Aorta (tissue), 5 donors: Measurements from ENCODE around the gene AKT1. TPM values are rescaled to one million over a fixed set of nuclear protein-coding genes. Genes with fewer than 3 reads are reported as not detected.
A peak's percentile ranks its signal among the peaks of the same experiment; 100 is the strongest.

Experiments used
- ATAC-seq: fragments of 200-7000 bp; cut with Tn5 transposase; one replicate; pipeline ENCODE4 v1.9.1; 2022; ENCODE audit warnings: moderate library complexity; ENCODE audit not compliant: low FRiP score
- DNase-seq, 2 donors: peaks; one replicate each; pipeline ENCODE4 v3.0.0-alpha.2; 2020
- H3K27ac ChIP-seq, 2 donors: one replicate each; pipeline ENCODE4 v1.5.1; 2013; ENCODE audit warnings: low read length in 2 of 2, mild to moderate bottlenecking in 2 of 2, moderate library complexity in 2 of 2, control low read depth in 1 of 2, inconsistent platforms in 1 of 2, low read depth in 1 of 2
- H3K27me3 ChIP-seq, 2 donors: one replicate each; pipeline ENCODE4 v1.6.1; 2013; ENCODE audit warnings: control low read depth in 1 of 2, low read length in 1 of 2, mild to moderate bottlenecking in 1 of 2, moderate library complexity in 1 of 2; ENCODE audit not compliant: insufficient read depth in 2 of 2, control insufficient read depth in 1 of 2
- H3K36me3 ChIP-seq, 2 donors: one replicate each; pipeline ENCODE4 v1.6.1; 2013; ENCODE audit warnings: control low read depth in 1 of 2, low read length in 1 of 2, mild to moderate bottlenecking in 1 of 2; ENCODE audit not compliant: insufficient read depth in 2 of 2, control insufficient read depth in 1 of 2
- H3K4me1 ChIP-seq, 2 donors: one replicate each; pipeline ENCODE4 v1.6.1; 2013; ENCODE audit warnings: low read length in 2 of 2, control low read depth in 1 of 2, mild to moderate bottlenecking in 1 of 2, moderate library complexity in 1 of 2; ENCODE audit not compliant: insufficient read depth in 2 of 2, control insufficient read depth in 1 of 2
- H3K4me3 ChIP-seq, 2 donors: one replicate each; pipeline ENCODE4 v1.5.1; 2013; ENCODE audit warnings: low read length in 2 of 2, control low read depth in 1 of 2, mild to moderate bottlenecking in 1 of 2
- H3K9me3 ChIP-seq: one replicate; pipeline ENCODE4 v1.6.1; 2013; ENCODE audit warnings: mild to moderate bottlenecking, low read length; ENCODE audit not compliant: control insufficient read depth
- WGBS, 2 donors: extraction: QIAGEN DNeasy Blood & Tissue Kit; methylation state at CpG; one replicate each; pipeline ENCODE4 v1.1.7; 2013; 5-methylcytosine and 5-hydroxymethylcytosine counted together
- intact Hi-C, 2 donors: fragments of 100-400 bp; cut with DNase I; formaldehyde crosslinking; loops; one replicate each; pipeline versions ENCODE4 v1.14.2 to v1.15.0; 2022
- polyA plus RNA-seq, 2 donors: library from polyadenylated mRNA; stranded (reverse); fragments of 200-250 nt; gene quantifications; one replicate each; pipeline ENCODE4 v1.2.3, GENCODE V29; 2013
- total RNA-seq, 2 donors: library from RNA; stranded (reverse); fragmentation: NEBNext Ultra II Directional; extraction: Animal tissue kit (Norgen Biotek cat#: 25700); gene quantifications; one replicate each; pipeline ENCODE4 v1.2.1, GENCODE V29; 2021
- donor health status: healthy with polysubstance abuse.
- donor health status: Bipolar disorder and iron deficiency.
- donor health status: DM: no; HTN: no; CAD: no.
- donor health status: DM: no; HTN: no; CAD: no.
- donor health status: DM: yes; HTN: yes; CAD: no.

Gene AKT1
- total and polyA plus RNA-seq, 4 donors = 93.2 to 154 (median 121) TPM

DNA sequence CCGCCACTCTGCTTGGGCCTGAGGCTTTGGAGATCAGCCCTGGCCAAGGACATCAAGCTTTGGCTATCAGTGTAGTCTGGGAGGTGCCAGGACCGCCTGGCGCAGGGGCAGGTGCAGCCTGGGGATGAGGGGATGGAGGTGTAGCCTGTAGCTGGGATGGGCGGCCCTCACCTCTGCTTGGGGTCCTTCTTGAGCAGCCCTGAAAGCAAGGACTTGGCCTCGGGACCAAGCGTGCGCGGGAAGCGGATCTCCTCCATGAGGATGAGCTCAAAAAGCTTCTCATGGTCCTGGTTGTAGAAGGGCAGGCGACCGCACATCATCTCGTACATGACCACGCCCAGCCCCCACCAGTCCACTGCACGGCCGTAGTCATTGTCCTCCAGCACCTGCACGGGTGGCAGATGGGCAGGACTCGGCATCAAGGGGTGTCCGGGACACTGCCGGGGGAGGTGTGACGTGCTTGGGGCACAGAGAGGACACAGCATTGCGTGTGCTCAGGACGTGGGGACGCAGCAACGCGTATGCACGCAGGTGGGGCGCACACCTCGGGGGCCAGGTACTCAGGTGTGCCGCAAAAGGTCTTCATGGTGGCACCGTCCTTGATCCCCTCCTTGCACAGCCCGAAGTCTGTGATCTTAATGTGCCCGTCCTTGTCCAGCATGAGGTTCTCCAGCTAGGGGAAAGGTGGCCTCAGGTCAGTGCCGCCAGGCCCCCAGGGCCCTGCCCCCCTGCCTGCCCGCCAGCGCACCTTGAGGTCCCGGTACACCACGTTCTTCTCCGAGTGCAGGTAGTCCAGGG lies 22.6 kb downstream of the AKT1 start:
- intact Hi-C loops = no loop called here
- H3K4me1 ChIP-seq = no peaks in the 10 kb centered on the region
- no peak for DNase-seq
- no peak for ATAC-seq
- 92 to 93% methylated on average over 38 of the region's 38 CpGs for WGBS, 2 donors
- H3K9me3 ChIP-seq = no peaks in the 10 kb centered on the region
- no peaks in the 10 kb centered on the region for H3K27me3 ChIP-seq
- no peak overlapping the region for H3K4me3 ChIP-seq
- no peak overlapping the region for H3K27ac ChIP-seq
- no peaks in the 10 kb centered on the region for H3K36me3 ChIP-seq

DNA sequence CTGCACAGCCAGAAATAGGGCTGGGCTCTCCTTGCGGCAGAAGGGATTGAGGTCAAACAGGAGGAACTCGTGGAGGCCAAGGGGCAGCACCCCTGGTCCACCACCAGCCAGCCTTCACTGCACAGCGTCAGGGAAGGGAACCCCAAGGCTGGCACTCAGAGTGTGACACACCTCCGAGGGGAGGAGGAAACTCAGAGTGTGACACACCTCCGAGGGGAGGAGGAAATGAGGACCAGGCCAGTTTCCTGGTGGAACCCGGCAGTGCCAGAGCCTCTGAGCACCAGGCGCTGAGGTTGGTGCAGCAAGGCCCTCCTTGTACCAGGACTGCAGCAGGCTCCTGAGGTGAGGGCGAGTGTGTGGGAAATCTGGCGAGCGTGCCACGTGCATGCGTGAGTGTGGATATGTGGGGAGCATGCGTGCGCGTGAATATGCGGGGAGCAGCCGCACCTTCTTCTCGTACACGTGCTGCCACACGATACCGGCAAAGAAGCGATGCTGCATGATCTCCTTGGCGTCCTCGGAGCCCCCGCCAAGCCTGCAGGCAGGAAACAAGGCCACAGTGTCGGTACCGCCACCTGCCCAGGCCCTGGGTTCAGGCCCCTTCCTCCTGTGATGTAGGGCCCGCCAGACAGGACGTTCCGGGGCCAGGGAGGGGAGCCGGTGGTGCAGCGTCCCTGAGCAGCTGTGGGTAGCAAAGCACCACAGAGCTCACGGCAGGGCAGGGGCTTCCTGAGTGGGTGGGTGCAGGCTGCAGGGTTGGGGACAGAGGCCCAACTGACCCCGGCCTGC lies 23.4 kb downstream of the AKT1 start:
- no peak for ATAC-seq
- Histone ChIP-seq H3K36me3 (no peaks in the 10 kb centered on the region), H3K27ac (no peak overlapping the region), H3K27me3 (no peaks in the 10 kb centered on the region), H3K9me3 (no peaks in the 10 kb centered on the region), H3K4me3 (no peak overlapping the region), H3K4me1 (no peaks in the 10 kb centered on the region)
- DNase-seq = no peak
- WGBS, 2 donors = 92 to 93% methylated on average over 33 to 34 of the region's 34 CpGs
- intact Hi-C loops = loop anchor here in 1 of 2 donors (2.0 kb wide), 1 partner anchor 53 kb away; no protein-coding TSS in a partner anchor

DNA sequence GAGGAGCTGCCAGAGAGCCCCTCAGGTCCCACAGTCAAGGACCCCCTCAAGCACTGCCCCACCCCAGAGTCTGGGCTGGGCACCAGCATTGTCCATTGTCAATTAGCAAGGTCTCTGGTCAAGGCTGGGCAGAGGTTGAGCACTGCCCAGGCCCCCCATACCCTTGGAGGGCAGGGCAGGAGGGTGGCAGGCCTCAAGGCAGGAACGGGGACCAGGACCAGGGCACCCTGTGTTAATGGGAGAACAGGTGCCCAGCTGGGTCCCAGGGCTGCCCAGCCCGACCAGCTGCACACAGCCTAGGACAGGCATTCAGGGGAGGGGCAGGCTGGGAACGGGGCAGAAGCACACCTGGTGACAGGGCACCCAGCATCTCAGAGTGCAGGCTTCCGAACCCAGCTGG lies 24.2 kb downstream of the AKT1 start:
- no peaks in the 10 kb centered on the region for H3K36me3 ChIP-seq
- no peak for DNase-seq
- no peaks in the 10 kb centered on the region for H3K9me3 ChIP-seq
- H3K4me1 ChIP-seq = no peaks in the 10 kb centered on the region
- no peak for ATAC-seq
- H3K27ac ChIP-seq = no peak overlapping the region
- whole genome bisulfite sequencing, 2 donors = 98 to 100% methylated on average over 4 of the region's 4 CpGs
- H3K27me3 ChIP-seq = no peaks in the 10 kb centered on the region
- H3K4me3 ChIP-seq = no peak overlapping the region
- intact Hi-C loops = loop anchor here in 1 of 2 donors (2.0 kb wide), 1 partner anchor 53 kb away; no protein-coding TSS in a partner anchor

DNA sequence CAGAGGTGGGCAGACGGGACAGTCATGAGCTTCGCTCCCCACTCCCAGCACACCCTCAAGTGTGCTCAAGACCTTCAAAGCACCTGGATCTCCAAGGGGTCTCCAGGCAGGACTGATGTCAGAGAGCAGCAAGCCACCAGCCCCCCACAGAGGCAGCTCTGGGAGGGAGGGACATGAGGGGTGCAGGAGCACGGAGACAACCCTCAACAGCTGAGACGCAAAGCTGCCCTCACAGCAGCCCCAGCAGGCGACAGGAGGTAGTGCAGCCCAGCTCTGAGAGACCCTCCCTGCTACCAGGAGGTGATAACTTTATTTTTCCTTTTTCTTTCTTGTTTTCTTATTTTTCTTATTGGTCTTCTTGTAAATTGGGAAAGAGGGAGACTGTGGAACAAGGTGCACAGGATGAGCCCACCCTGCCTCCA lies 24.7 kb downstream of the AKT1 start:
- Histone ChIP-seq H3K4me3 (no peak overlapping the region), H3K4me1 (no peaks in the 10 kb centered on the region), H3K9me3 (no peaks in the 10 kb centered on the region), H3K27ac (no peak overlapping the region), H3K27me3 (no peaks in the 10 kb centered on the region), H3K36me3 (no peaks in the 10 kb centered on the region)
- intact Hi-C loops = loop anchor here in 1 of 2 donors (2.0 kb wide), 1 partner anchor 54 kb away; no protein-coding TSS in a partner anchor
- ATAC-seq (no peak), DNase-seq (no peak)
- WGBS, 2 donors = 80 to 86% methylated on average over 5 of the region's 5 CpGs

DNA sequence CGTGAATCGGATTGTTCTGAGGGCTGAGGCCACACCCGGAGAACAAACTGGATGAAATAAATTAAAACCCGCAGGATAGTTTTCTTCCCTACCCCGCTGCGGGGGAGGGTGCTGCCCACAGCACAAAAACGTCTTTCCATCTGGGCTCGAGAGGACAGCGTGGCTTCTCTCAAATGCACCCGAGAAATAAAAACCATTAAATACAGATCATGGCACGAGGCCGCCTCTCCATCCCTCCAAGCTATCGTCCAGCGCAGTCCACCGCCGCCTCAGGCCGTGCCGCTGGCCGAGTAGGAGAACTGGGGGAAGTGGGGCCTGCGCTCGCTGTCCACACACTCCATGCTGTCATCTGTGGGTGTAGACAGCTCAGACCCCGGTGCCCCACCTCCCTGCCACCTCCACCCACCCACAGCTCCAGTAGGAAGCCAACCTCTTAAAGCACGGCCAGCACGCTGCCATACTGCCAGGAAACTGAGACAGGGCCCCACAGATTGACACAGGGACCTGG lies 25.4 kb downstream of the AKT1 start:
- Histone ChIP-seq H3K4me1 (no peaks in the 10 kb centered on the region), H3K27me3 (no peaks in the 10 kb centered on the region), H3K36me3 (no peaks in the 10 kb centered on the region), H3K4me3 (no peak overlapping the region), H3K9me3 (no peaks in the 10 kb centered on the region), H3K27ac (no peak overlapping the region)
- intact Hi-C loops = loop anchor here in 1 of 2 donors (2.0 kb wide), 1 partner anchor 55 kb away; no protein-coding TSS in a partner anchor
- 77% methylated on average over 24 of the region's 24 CpGs for WGBS, 2 donors
- DNase-seq (no peak), ATAC-seq (no peak)

DNA sequence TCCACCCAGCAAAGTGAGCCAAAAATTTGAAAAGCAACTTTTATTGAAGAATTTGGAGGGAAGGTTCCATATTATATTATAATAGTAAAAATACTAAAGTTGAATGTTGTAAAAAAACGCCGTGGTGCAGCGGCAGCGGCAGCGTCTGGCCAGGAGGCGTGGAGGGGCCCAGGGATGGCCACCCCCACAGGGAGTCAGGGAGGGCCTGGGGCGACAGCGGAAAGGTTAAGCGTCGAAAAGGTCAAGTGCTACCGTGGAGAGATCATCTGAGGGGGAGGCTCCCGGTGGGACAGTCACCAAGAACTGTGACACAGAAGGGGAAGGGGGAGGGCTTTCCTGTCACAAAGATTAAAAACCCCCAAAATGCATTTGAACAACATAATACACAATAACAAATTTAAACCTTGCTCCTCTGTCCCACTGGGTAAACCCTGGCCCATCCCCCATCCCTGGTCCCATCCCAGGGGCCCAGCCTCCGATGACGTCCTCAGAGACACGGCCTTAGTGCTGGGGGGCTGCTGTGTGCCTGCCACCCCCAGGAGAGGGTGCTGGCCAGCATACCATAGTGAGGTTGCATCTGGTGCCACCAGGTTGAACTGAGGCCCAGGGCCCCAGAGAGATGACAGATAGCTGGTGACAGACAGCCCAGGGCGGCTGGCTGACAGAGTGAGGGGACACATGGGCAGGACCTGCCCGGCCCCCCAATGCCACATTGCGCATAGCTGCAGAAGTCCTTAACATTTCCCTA lies 26.1 kb downstream of the AKT1 start:
- 76 to 79% methylated on average over 18 of the region's 18 CpGs for WGBS, 2 donors
- Histone ChIP-seq H3K4me3 (no peak overlapping the region), H3K27me3 (no peaks in the 10 kb centered on the region), H3K9me3 (no peaks in the 10 kb centered on the region), H3K27ac (no peak overlapping the region), H3K4me1 (no peaks in the 10 kb centered on the region), H3K36me3 (no peaks in the 10 kb centered on the region)
- DNase-seq (no peak), ATAC-seq (no peak)
- intact Hi-C loops = loop anchor here in 1 of 2 donors (2.0 kb wide), 1 partner anchor 55 kb away; no protein-coding TSS in a partner anchor

DNA sequence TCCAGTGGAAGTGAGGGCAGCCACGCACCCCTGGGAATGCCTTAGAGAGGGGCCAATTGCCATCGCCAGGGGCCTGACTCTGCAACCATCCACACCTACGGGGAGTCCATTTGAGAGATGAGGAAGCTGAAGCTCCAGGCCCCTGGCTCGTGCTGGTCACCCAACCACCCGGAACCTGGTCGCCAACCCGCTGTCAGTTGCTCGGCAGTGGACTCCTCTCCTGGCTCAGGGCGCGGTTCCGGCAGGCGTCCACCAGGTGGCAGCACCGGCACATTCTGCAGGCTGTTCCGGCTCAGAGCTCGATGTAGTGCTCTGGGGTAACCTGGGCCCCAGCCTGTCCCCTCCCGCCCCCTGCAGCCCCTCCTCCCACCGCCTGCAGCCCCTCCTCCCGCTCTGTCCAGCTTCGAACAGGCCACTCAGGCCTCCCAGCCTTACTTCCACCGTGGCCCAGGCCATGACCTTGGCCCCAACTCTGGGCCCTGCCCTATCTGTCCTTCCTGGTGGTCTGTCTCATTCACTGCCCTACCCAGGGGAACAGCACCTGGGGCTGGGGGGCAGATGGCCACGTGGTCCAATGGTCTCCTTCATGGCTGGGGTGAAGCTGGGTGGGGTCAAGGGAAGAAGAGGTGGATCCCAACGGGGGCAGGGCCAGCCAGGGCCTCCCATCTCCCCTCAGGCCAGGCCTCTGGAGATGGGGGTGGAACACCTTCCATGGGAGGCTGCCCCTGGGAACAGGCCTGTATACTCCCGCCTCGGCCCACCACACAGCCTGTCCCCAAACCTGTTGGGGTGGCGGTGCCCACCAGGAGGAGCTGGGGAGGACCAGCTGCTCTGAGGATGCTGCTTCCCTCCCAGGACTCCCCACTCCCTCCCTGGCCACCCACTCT lies 26.9 kb downstream of the AKT1 start:
- no peak overlapping the region for H3K4me3 ChIP-seq
- ATAC-seq (peak; percentile 92), DNase-seq (peak; percentile 91 to 98)
- WGBS, 2 donors = 14 to 16% methylated on average over 21 to 25 of the region's 25 CpGs
- H3K27me3 ChIP-seq = no peaks in the 10 kb centered on the region
- no peaks in the 10 kb centered on the region for H3K36me3 ChIP-seq
- no peak overlapping the region for H3K27ac ChIP-seq
- intact Hi-C loops = loop anchor here in 1 of 2 donors (1.0 kb wide), 1 partner anchor 58 kb away; no protein-coding TSS in a partner anchor
- H3K9me3 ChIP-seq = no peaks in the 10 kb centered on the region
- H3K4me1 ChIP-seq = no peaks in the 10 kb centered on the region
